Naive thymus-derived CD8-positive, alpha-beta T cell (primary cell): ENCODE results near the gene LSM8. TPM values are rescaled to one million over a fixed set of nuclear protein-coding genes. Genes with fewer than 3 reads are reported as not detected.
"Not testable (repeated sequence)": the region's sequence is repeated elsewhere in the genome, so short reads cannot be mapped to it uniquely, and the experiment has no call there.

ENCODE experiments used
- ATAC-seq, 2 donors: fragments of 150-1000 bp; cut with Tn5 transposase in 1 of 2; sonication (Bioruptor Pico), chemical (Tn5 transposase) in 1 of 2; 1 replicate in 1 of 2; 2 replicates in 1 of 2; pipeline ENCODE4 v1.10.0; 2021; ENCODE audit warnings: mild to moderate bottlenecking in 2 of 2, moderate library complexity in 2 of 2
- POLR2A ChIA-PET: fragments of 350-600 bp; sonication (Branson Sonifier 250); formaldehyde crosslinking; loops from one replicate; lab custom pipeline; 2021; ENCODE audit warnings: antibody characterized with exemption; lab: Charles Lee
- DNase-seq, 10 donors: peaks; one replicate each; pipeline versions ENCODE4 v3.0.0 to v3.0.0-alpha.2; 2020 to 2022
- H3K27ac Mint-ChIP-seq, 10 donors: one replicate each; pipeline ENCODE4 v1.8.0; 2020 to 2022; ENCODE audit warnings: mild to moderate bottlenecking in 10 of 10, mixed read lengths in 10 of 10, moderate library complexity in 4 of 10, inconsistent platforms in 1 of 10
- H3K27me3 Mint-ChIP-seq, 5 donors: one replicate each; pipeline ENCODE4 v1.8.0; 2021 to 2022; ENCODE audit warnings: mixed read lengths in 5 of 5
- H3K36me3 Mint-ChIP-seq, 3 donors: one replicate each; pipeline ENCODE4 v1.8.0; 2020 to 2022; ENCODE audit warnings: mixed read lengths in 3 of 3, mild to moderate bottlenecking in 2 of 3, inconsistent platforms in 1 of 3
- H3K4me1 Mint-ChIP-seq, 4 donors: one replicate each; pipeline ENCODE4 v1.8.0; 2021 to 2022; ENCODE audit warnings: mixed read lengths in 4 of 4
- H3K4me3 Mint-ChIP-seq, 10 donors: one replicate each; pipeline ENCODE4 v1.8.0; 2020 to 2022; ENCODE audit warnings: mild to moderate bottlenecking in 10 of 10, mixed read lengths in 10 of 10, moderate library complexity in 6 of 10, inconsistent platforms in 1 of 10
- H3K9me3 Mint-ChIP-seq, 9 donors: one replicate each; pipeline ENCODE4 v1.8.0; 2020 to 2022; ENCODE audit warnings: mixed read lengths in 9 of 9, mild to moderate bottlenecking in 3 of 9, inconsistent platforms in 1 of 9, moderate library complexity in 1 of 9
- polyA plus RNA-seq, 3 donors: library from polyadenylated mRNA; unstranded; fragments of 300-500 nt; fragmentation: Illumina TruSeq; gene quantifications; one replicate each; pipeline ENCODE4 v1.2.3, GENCODE V29; 2021
- total RNA-seq, 8 experiments: library from RNA in 2 of 8; stranded (reverse) in 2 of 8; gene quantifications; one replicate each; pipeline ENCODE4 v1.2.3 and lab custom pipeline; 2021 to 2026

Gene LSM8
- total RNA-seq (10 to 100 TPM; 63.5 to 63.9 TPM), polyA plus RNA-seq (10 to 100 TPM; 41.0 to 47.3 (median 45.3) TPM), total RNA-seq (lab: John Stamatoyannopoulos, UW) (58.6 to 165 (median 90.2) reads per million in 6 experiments)

DNA sequence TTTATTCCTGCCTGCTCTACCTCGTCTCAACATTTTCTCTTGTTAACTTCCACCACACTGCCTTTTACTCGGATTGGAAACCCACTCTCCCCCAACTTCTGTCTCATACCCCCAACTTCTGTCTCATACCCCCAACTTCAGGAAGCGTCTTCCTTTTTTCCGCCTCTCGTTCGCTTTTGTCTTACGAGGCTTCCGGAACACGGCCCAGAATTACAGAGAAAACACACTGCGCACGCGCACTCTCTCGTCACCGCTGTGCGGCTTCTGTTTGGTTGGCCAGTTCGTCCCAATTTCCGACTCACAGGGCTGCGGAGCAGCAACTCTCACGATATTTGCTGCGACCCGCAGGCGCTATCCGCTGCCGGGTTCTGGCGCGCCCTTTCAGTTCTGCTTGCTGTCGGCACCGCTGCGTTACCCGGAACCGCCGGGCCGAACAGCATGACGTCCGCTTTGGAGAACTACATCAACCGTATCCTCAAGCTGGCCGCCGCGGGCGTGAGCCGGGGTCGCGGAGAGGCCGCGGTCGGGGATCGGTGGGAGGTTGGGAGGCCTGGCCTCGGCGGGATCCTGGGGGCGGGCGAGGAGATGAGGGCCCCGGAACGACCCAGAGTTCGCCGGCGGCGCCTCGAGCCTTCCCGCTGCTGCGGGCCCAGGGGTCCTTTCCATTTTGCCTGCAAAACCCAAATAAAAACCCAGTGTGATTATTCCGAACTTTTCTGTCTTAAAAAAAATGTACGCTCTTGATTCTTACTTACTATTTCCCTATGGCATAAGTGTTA is at the start of gene LSM8:
TSS of gene LSM8 (plus strand) at position 379 of the 779 bp plus-strand sequence. CDS start at position 439, 60 bp downstream.
- DNase-seq, result peak; percentile 90 to 99 (median 97)
- H3K27ac Mint-ChIP-seq, result peak within 1 kb of the TSS; percentile 97 to 100 (median 99)
- H3K9me3 Mint-ChIP-seq, result peaks cover 0 to 4% (median 0%) of the 10 kb centered on the region in 9 donors
- ATAC-seq, result peak; percentile 96 to 97
- H3K4me3 Mint-ChIP-seq, result peak within 1 kb of the TSS; percentile 86 to 100 (median 96)
- peaks cover 0 to 2% (median 0%) of the 10 kb centered on the region in 5 donors for H3K27me3 Mint-ChIP-seq
- POLR2A ChIA-PET, result interaction anchor here (1.4 kb wide), 1 partner anchor 30 kb away, joined by 8 read pairs; no protein-coding TSS in a partner anchor
- H3K4me1 Mint-ChIP-seq, result peaks cover 11 to 55% (median 42%) of the 10 kb centered on the region in 4 donors
- H3K36me3 Mint-ChIP-seq, result peaks cover 0 to 28% (median 8%) of the 10 kb centered on the region in 3 donors

DNA sequence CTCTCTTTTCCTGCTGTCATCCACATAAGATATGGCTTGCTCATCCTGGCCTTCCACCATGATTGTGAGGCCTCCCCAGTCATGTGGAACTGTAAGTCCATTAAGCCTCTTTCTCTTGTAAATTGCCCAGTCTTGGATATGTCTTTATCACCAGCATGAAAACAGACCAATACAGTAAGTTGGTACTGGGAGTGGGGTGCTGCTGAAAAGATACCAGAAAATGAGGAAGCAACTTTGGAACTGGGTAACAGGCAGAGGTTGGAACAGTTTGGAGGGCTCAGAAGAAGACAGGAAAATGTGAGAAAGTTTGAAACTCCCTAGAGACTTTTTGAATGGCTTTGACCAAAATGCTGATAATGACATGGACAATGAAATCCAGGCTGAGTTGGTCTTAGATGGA is 49.5 kb upstream of the LSM8 start:
- Mint-ChIP-seq H3K27me3 (peaks cover 4 to 17% (median 9%) of the 10 kb centered on the region in 5 donors), H3K36me3 (peaks cover 0 to 10% (median 3%) of the 10 kb centered on the region in 3 donors), H3K9me3 (peaks cover 0 to 19% (median 5%) of the 10 kb centered on the region in 9 donors)
- POLR2A ChIA-PET, H3K4me1 Mint-ChIP-seq, H3K4me3 Mint-ChIP-seq, DNase-seq, ATAC-seq, H3K27ac Mint-ChIP-seq: not testable (repeated sequence)

DNA sequence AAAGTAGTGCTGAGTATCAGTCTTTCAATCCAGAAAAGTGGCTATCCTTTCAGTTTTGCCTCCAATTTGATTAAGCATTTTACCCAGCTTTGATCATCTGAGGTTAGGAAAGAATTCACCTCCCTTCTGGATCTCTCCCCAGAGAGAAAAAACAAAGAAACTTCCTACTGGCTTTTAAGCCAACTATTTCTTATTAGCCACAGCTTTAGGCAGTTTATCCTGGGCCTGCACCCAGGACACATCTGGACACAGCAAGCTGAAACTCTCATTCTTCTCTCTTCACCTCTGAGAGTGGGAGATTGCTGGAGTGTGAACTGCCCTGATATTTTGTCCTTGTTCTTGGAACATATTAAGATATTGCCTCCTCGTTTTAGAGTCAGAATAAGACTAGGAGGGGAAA is 43.5 kb upstream of the LSM8 start:
- H3K27me3 Mint-ChIP-seq, result peaks cover 0 to 16% (median 9%) of the 10 kb centered on the region in 5 donors
- DNase-seq (no peak), ATAC-seq (no peak)
- no peak overlapping the region for H3K4me3 Mint-ChIP-seq
- H3K27ac Mint-ChIP-seq, result no peak overlapping the region
- peaks cover 0 to 4% (median 0%) of the 10 kb centered on the region in 9 donors for H3K9me3 Mint-ChIP-seq
- H3K4me1 Mint-ChIP-seq, result no peaks in the 10 kb centered on the region
- POLR2A ChIA-PET, result no interaction called here
- H3K36me3 Mint-ChIP-seq, result no peaks in the 10 kb centered on the region

DNA sequence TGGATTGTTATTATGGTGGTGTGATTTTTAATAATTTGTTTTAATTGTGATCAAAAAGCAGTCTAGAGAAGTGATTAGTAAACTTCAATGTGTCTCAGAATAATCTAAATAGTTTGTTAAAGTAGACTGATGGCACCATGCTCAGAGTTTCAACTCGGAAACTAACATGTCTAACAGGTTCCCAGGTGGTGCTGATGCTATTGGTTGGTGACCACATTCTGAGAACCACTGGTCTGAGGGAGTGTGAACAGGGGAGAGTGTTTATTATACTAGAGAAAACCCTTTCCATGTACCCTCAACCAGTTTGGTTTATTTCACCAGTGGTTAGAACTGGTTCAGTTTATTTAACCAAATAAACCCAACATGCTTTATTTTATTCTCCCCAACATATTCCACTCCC is 42.0 kb upstream of the LSM8 start:
- Mint-ChIP-seq H3K27ac (no peak overlapping the region), H3K4me1 (no peaks in the 10 kb centered on the region), H3K9me3 (no peaks in the 10 kb centered on the region), H3K4me3 (no peak overlapping the region), H3K36me3 (no peaks in the 10 kb centered on the region), H3K27me3 (peaks cover 0 to 16% (median 9%) of the 10 kb centered on the region in 5 donors)
- POLR2A ChIA-PET, result no interaction called here
- DNase-seq (no peak), ATAC-seq (no peak)

DNA sequence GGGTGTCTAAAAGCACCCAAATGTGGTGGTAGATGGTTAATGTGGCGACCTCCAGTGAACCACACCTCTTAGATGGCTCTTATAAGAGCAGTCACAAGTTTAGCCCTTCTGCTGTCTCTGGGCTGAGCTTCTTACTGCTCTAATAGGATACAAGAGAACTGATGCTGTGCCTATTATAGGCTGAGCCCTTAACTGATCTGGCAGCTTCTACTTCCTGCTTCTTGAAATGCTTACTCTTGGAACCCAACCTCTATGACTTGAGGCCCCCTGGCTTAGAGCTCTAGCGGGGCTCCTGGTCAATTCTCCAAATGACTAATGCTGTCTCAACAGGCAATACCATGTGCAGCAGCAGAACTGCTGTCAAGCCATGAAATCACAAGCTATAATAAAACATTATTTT is 35.0 kb upstream of the LSM8 start:
- DNase-seq (no peak), ATAC-seq (no peak)
- no peaks in the 10 kb centered on the region for H3K36me3 Mint-ChIP-seq
- H3K4me1 Mint-ChIP-seq, result no peaks in the 10 kb centered on the region
- H3K4me3 Mint-ChIP-seq, result no peak overlapping the region
- H3K9me3 Mint-ChIP-seq, result no peaks in the 10 kb centered on the region
- H3K27ac Mint-ChIP-seq, result no peak overlapping the region
- POLR2A ChIA-PET, result no interaction called here
- H3K27me3 Mint-ChIP-seq, result peaks cover 14 to 26% (median 23%) of the 10 kb centered on the region in 5 donors

DNA sequence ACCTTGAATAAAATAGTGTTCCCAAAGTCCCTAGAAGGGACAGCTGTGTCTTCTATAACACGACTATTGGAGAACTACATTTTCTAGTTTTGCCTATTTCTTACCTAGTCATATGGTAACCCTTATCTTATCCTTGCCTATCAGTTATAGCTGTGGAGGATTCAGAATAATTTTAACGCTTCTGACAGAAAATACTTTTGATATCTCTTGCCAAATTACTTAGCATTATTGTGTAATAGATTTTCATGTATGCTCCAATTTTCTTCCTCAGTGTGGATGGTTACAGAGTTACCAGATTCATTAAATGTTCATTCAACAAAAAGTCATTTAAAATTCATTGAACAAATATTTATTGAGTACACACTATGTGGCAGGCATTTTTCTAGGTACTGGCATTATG is 34.6 kb upstream of the LSM8 start:
- Mint-ChIP-seq H3K4me1 (no peaks in the 10 kb centered on the region), H3K4me3 (no peak overlapping the region), H3K36me3 (no peaks in the 10 kb centered on the region), H3K9me3 (no peaks in the 10 kb centered on the region), H3K27me3 (peaks cover 14 to 26% (median 25%) of the 10 kb centered on the region in 5 donors), H3K27ac (no peak overlapping the region)
- DNase-seq, result no peak
- POLR2A ChIA-PET, result no interaction called here
- no peak for ATAC-seq

DNA sequence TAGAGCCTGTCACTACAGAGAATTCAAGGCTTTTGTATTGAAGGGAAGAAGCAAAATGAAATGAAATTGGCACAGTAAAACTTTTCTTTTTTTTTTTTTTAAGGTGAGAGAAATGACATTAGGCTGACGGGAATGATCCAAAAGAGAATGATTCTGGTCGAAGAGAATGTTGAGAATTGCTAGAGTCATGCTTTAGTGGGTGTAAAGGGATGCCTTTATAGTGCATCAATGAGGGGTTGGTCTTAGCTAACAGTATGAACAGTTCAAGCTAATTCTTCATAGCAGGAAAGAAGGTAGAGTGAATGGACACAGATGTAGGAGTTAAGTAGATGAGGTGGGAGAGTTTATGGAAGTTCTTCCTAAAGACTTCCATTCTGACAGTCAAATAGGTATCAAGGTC is 32.3 kb upstream of the LSM8 start:
- Mint-ChIP-seq H3K36me3 (no peaks in the 10 kb centered on the region), H3K9me3 (no peaks in the 10 kb centered on the region), H3K27ac (no peak overlapping the region), H3K4me1 (no peaks in the 10 kb centered on the region), H3K4me3 (no peak overlapping the region), H3K27me3 (peaks cover 23 to 40% (median 38%) of the 10 kb centered on the region in 5 donors)
- DNase-seq (no peak), ATAC-seq (no peak)
- POLR2A ChIA-PET, result no interaction called here

DNA sequence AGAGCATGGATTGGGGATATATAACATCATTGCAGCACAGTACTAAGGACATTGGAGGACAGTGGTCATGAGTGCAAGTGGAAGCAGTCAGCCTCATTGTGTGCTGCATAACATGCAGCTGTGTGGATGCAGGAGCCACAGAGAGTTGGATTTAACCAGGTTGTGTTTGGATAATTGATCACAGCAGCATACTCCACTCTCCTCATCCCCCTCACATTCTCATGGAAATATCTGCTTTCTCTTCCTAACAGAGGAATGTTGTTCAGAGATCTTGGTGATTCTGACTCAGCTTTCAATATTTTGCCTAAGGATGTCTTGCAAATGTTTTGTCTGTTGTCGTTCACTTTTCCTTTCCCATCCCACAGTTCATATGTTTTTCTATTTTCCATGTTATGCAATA is 31.8 kb upstream of the LSM8 start:
- Mint-ChIP-seq H3K9me3 (no peaks in the 10 kb centered on the region), H3K27ac (no peak overlapping the region), H3K4me3 (no peak overlapping the region), H3K27me3 (peaks cover 23 to 40% (median 38%) of the 10 kb centered on the region in 5 donors), H3K4me1 (no peaks in the 10 kb centered on the region), H3K36me3 (no peaks in the 10 kb centered on the region)
- no peak for DNase-seq
- POLR2A ChIA-PET, result no interaction called here
- ATAC-seq, result no peak

DNA sequence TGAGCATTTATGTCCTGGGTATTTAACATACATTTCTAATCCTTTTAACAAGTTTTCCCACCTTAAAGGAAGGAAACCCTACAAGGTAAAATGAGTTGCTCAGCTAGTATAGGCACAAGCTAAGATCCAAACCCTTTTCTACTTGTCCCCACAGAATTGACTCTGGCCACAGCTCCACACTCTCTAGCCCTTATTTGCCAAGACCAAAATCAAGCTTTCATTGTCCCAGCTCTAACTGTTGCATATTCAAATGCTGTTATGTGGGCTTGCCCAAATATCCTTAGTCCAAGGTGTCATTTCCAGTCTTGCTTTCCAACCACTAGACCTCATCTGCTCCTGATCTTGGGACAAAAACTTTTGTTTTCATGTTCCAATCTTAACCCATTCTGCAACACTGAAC is 31.3 kb upstream of the LSM8 start:
- DNase-seq (no peak), ATAC-seq (no peak)
- Mint-ChIP-seq H3K36me3 (no peaks in the 10 kb centered on the region), H3K9me3 (no peaks in the 10 kb centered on the region), H3K4me1 (no peaks in the 10 kb centered on the region), H3K27me3 (peaks cover 23 to 40% (median 38%) of the 10 kb centered on the region in 5 donors), H3K27ac (no peak overlapping the region), H3K4me3 (no peak overlapping the region)
- POLR2A ChIA-PET, result no interaction called here

DNA sequence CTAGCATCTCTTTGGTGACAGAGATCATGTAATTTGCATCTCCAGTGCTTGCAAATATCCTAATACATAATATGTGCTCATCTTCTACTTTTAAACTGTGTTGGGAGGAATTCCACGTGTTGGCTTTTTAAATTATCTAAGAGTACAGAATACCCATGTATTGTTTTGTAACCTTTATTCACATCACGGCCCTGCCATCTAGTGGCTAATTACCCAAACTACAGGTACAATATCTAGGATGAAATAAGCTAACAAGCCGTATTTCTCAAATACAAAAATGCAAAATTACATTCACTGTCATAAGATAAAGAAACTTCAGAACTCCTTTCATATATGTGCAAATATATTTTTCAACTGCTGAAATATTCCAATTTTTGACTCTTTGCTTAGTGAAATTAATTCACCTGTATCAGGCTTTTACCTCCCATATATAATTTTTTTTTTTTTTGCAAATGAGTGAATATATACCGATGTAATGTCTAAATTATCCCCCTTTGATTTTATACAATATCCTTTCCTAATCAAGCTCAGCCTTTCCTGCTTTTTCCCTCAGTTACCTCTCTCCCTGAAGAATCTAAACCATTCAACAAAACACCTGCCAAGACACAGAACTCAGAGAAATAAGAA is 30.3 kb upstream of the LSM8 start:
- DNase-seq (peak in 5 of 10 donors; percentile 5 to 38 (median 27)), ATAC-seq (peak in 1 of 2 donors; percentile 50)
- Mint-ChIP-seq H3K4me1 (no peaks in the 10 kb centered on the region), H3K4me3 (no peak overlapping the region), H3K27ac (no peak overlapping the region), H3K27me3 (peaks cover 23 to 42% (median 40%) of the 10 kb centered on the region in 5 donors), H3K36me3 (peaks cover 3 to 6% (median 3%) of the 10 kb centered on the region in 3 donors), H3K9me3 (peaks cover 0 to 7% (median 3%) of the 10 kb centered on the region in 9 donors)
- POLR2A ChIA-PET, result no interaction called here

DNA sequence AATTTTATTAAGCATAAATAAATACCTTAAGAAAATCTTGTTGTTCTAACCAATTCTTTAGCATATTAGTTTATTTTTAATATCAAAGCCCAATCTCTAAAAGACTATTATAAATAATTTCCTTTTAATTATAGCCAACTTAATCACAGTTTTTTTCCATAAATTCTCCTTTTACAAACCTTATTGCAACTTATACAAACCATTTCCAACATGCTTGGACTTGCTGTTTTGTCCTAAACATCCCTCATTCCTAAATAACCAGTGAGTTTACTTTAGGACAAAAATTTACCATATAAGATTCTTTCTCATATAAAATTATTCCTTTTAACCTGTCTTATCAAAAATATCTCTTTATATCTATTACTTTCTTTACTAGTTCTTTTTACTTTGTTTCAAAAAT is 25.2 kb upstream of the LSM8 start:
- H3K4me3 Mint-ChIP-seq, result no peak overlapping the region
- POLR2A ChIA-PET, result no interaction called here
- no peak overlapping the region for H3K27ac Mint-ChIP-seq
- H3K4me1 Mint-ChIP-seq, result no peaks in the 10 kb centered on the region
- peaks cover 13 to 29% (median 20%) of the 10 kb centered on the region in 5 donors for H3K27me3 Mint-ChIP-seq
- DNase-seq (no peak), ATAC-seq (no peak)
- H3K9me3 Mint-ChIP-seq, result peaks cover 0 to 7% (median 4%) of the 10 kb centered on the region in 9 donors
- peaks cover 3 to 6% (median 3%) of the 10 kb centered on the region in 3 donors for H3K36me3 Mint-ChIP-seq

DNA sequence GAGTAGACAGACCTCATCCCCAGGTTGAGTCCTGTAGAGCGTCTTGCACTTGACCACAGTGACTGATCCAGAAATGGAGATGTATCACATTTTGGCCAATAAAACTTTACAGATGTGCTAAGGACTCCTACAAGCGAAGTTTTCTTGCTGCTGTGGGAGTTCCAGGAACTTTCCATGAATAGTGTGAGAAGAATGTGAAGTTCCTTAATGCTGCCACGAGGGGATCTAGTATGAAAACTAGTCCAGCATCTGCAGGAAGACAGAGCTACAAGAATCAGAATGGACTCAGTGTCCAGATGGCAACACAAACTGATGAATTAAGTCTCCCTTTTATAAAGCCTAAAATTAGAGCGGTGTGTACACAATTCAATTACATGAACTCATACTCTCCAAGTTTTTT is 14.8 kb upstream of the LSM8 start:
- no peaks in the 10 kb centered on the region for H3K9me3 Mint-ChIP-seq
- peaks cover 0 to 2% (median 0%) of the 10 kb centered on the region in 3 donors for H3K36me3 Mint-ChIP-seq
- H3K4me1 Mint-ChIP-seq, result no peaks in the 10 kb centered on the region
- POLR2A ChIA-PET, result no interaction called here
- ATAC-seq (no peak), DNase-seq (no peak)
- peaks cover 20 to 46% (median 41%) of the 10 kb centered on the region in 5 donors for H3K27me3 Mint-ChIP-seq
- no peak overlapping the region for H3K27ac Mint-ChIP-seq
- H3K4me3 Mint-ChIP-seq, result no peak overlapping the region

DNA sequence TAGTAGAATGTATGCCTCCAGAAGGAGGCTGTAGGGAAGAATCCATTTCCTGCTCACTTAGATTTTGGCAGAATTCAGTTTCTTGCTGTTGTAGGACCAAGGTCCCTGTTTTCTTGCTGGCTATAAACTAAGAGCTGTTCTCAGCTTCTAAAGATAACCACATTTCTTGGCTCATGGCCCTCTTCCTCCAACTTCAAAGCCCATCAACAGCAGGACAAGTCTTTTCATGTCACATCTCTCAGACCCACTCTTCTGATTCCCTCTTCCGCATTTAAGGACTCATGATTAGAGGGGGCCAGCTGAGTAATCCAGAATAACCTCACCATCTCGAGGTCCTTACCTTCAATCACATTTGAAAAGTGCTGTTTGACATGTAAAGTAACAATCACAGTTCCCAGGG is 8.2 kb upstream of the LSM8 start:
- Mint-ChIP-seq H3K9me3 (peaks cover 0 to 2% (median 0%) of the 10 kb centered on the region in 9 donors), H3K4me1 (no peaks in the 10 kb centered on the region), H3K4me3 (no peak overlapping the region), H3K27ac (no peak overlapping the region), H3K36me3 (peaks cover 0 to 5% (median 0%) of the 10 kb centered on the region in 3 donors), H3K27me3 (peaks cover 7 to 39% (median 24%) of the 10 kb centered on the region in 5 donors)
- POLR2A ChIA-PET, result no interaction called here
- DNase-seq (no peak), ATAC-seq (no peak)
